GM18498 (cell line): ENCODE measurements around the gene FLCN.

ENCODE experiments used
- ATAC-seq: cut with Tn5 transposase; IDR thresholded peaks from one replicate; pipeline ENCODE4 v1.9.1; 2021; ENCODE audit warnings: mild to moderate bottlenecking, moderate library complexity; ENCODE audit not compliant: unreplicated experiment

Gene FLCN

DNA sequence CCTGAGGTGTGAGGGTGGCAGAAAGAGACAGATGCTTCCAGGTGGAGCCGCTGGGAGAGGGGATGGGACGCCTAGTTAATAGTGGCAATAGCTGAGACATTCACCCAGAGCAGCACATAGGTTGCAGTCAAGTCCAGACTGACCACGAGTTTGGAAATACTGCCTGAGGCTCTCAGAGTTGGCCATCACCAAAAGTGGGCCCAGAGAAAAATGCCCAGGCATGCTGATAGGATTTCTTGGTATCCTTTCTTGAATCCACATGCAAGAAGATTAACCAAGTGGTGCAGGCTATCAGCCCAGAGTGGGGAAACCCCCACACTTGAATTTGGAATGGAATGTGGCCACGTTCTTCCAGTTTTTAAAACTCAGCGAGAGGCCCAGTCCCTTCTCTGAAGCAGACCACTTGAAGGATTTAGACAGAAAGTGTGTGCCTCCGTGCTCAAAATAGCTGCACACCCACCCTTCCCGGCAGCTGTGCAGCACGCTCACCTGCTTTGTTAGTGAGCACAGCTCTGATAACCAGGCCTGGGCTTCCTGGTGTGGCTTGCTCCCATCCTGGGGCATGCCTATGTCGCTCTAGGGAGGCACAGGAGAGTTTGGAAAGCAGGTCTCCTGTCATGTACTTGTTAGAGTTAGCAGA, 66.5 kb downstream of the FLCN start:
- no peak for ATAC-seq

DNA sequence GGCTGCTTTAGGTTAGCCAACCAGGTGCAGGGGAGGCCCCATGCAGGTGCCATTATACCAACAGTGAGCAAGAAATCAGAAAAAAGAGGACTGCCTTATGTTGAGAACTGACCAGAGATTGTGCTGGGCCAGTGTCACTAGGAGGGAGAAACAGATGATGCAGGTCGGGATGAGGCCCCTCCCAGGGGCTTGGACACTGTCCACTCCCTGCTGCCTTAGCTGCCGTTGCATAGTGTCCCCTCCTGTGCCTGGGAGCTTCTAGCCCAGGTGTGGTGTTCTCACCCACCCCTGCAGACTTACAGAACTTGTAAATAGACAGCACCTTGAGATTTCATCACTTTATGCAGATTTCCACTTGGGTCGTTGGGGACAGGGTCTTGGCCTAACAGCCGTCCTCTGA, 67.6 kb downstream of the FLCN start:
- ATAC-seq, result no peak

DNA sequence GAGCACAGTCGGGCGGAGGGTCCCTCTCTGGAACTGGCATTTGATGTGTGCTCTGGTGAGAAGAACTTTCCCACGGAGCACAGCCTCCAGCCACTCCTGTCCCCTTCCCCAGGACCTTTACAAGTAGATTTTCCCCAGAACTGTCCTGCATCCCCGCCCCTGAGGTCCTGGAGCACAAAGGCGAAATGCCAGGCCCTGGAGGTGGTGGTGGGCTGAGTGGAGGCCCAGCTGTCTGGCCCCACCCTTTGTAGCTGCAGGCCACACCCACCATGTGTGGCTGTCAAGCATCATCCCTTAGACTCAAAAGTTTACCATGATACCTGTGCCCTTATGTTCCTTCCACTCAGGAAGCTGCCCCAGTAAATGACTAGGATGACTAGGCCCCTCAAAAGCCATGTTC, 68.6 kb downstream of the FLCN start:
- ATAC-seq, result no peak

DNA sequence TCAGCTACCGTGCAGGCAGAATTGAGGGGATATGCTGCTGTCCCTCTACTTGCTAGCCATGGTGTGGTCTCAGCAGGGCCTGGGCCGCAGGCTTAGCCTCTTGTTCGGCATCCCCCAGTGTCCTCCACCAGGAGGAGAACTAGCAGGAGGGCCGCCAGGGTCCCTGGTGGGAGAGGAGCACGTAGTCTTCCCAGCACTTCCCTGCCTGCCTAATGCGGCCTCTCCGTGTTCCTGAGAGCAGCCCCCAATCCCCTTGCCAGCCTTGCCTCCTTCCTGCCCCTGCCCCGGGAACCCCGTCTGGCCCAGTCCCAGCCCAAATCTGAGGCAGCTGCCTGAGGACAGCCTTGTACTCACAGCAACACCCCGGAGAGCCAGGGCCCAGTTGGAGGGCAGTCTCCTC, 69.0 kb downstream of the FLCN start:
- no peak for ATAC-seq

DNA sequence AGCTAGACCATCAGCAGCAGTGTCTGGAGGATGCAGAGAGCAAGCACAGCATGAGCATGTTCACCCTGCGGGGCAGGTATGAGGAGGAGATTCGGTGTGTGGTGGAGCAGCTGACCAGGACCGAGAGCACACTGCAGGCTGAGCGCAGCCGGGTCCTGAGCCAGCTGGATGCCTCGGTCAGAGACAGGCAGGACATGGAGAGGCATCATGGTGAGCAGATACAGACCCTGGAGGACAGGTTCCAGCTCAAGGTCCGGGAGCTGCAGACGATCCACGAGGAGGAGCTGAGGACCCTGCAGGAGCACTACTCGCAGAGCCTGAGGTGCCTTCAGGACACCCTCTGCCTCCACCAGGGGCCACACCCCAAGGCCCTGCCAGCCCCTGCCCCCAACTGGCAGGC, 69.6 kb downstream of the FLCN start:
- no peak for ATAC-seq

DNA sequence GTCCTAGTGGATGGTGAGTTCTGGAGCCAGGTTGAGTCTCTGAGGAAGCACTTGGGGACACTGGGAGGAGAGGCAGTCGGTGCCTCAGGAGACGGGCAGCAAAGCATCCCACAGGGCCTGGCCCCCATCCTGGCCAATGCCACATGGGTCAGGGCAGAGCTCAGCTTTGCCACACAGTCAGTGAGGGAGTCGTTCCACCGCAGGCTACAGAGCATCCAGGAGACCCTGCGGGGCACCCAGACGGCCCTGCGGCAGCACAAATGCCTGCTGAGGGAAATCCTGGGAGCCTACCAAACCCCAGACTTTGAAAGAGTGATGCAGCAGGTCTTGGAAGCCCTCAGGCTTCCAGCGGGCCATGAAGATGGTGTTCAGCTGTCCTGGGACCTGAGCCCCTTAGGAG, 70.5 kb downstream of the FLCN start:
- no peak for ATAC-seq

DNA sequence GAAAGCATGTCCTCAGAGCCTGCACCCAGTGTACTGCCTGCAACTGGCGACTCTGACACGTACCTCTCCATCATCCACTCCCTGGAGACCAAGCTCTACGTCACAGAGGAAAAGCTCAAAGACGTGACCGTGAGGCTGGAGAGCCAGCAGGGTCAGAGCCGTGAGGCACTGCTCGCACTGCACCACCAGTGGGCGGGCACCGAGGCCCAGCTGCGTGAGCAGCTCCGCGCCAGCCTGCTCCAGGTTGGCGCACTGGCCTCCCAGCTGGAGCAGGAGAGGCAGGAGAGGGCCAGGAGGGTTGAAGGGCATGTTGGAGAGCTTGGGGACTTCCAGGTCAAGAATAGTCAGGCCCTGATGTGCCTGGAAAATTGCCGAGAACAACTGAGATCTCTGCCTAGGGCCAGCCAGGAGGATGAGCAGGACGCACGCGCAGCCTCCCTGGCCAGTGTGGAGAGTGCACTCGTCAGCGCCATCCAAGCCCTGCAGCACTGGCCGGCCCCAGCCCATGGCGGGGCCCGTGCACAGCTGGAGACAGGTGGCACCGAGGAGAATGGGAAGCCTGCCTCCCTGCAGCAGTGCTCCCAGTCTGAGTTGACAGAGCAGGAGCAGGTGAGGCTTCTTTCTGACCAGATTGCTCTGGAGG, 71.2 kb downstream of the FLCN start:
- no peak for ATAC-seq

DNA sequence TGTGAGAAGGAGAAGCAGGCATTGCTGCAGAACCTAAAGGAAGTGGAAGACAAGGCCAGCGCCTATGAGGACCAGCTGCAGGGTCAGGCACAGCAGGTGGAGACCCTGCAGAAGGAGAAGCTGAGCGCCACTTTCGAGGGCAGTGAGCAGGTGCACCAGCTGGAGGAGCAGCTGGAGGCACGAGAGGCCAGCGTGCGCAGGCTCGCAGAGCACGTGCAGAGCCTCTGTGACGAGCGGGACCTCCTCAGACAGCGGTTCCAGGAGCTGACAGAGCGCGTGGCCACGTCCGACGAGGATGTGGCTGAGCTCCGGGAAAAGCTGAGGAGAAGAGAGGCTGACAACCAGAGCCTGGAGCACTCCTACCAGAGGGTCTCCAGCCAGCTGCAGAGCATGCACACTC, 72.3 kb downstream of the FLCN start:
- ATAC-seq, result no peak

DNA sequence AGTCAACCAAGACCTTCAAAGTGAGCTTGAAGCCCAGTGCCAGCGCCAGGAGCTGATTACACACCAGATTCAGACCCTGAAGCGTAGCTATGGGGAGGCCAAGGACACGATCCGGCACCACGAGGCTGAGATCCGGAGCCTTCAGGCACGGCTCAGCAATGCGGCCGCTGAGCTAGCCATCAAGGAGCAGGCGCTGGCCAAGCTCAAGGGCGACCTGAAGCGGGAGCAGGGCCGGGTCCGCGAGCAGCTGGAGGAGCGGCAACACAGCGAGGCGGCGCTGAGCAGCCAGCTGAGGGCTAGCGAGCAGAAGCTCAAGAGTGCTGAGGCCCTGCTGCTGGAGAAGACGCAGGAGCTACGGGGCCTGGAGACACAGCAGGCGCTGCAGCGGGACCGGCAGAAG, 72.8 kb downstream of the FLCN start:
- no peak for ATAC-seq
